ENCODE results near the gene TENM3.

The TENM3 gene

DNA sequence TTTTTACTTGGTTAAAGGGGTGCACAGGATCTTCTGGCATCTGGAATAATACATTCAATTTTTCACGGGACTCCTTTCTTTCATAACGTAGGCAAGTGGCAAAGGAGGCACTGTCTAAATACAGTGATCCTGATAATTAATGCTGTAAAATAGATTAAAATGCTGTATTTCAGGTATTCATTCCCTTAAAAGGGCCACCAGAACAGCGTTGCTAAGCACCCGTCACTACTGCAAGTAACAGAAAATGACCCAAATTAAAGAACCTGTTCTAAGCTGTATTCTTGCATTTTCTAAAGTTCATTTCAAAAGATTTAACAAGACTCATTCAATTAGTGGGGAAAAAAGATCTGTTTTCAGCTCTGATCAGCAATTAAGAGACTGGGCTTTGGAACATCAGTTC is 208.2 kb downstream of the TENM3 start:
- TF ChIP-seq GATA3 (IDR thresholded peaks at IDR 0.05; ENCODE audit: low read depth, low read length) (no peak), GATA2 (IDR thresholded peaks at IDR 0.05; ENCODE audit: low read depth, low read length) (no peak)

DNA sequence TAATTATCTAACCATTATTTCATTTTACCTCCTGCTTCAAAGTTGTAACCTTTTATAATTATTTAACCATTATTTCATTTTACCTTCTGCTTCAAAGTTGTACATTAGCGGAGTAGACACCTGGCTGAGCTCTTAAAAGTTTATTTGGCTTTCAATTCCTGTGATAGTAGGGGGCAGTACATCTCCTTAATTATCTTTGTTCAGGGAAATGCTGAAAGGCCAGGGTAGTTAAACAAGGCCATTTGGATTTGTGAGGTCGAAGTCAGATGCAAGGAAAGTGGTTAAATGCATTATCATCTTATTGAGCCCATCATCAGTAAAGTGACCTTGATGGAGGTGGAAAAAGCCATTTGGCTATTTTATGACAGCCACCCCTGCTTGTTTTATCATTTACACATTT is 210.6 kb downstream of the TENM3 start:
- no peak for TF ChIP-seq GATA2 (IDR thresholded peaks at IDR 0.05; ENCODE audit: low read depth, low read length)
- no peak for TF ChIP-seq GATA3 (IDR thresholded peaks at IDR 0.05; ENCODE audit: low read depth, low read length)

DNA sequence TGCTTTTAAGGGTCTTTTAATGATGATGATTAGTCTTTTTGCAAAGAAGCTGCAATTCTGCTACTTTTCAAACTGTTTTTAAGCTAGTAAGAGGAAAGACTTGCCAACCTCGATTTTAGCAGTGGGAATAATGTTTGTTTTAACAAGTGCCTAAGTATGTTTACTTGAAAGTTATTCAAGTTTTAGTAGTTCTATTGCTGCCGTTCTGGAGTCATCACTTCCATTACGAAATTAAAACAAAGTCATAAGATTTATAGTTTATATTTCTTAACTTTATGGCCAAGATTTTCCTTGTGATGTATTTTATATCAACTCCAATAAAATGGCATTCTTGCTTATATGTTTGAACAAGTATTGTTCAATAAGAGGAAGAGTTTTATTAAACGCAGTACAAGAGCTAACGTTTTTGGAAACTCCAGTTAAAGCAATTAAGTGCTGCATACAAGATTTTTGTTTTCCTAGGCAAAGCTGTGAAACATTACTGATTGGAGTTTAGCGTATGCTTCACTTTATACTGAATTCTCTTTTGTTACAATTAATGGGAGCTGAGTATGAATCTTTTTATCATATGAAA is 211.3 kb downstream of the TENM3 start:
- TF ChIP-seq GATA2 (IDR thresholded peaks at IDR 0.05; ENCODE audit: low read depth, low read length): no peak
- no peak for TF ChIP-seq GATA3 (IDR thresholded peaks at IDR 0.05; ENCODE audit: low read depth, low read length)

DNA sequence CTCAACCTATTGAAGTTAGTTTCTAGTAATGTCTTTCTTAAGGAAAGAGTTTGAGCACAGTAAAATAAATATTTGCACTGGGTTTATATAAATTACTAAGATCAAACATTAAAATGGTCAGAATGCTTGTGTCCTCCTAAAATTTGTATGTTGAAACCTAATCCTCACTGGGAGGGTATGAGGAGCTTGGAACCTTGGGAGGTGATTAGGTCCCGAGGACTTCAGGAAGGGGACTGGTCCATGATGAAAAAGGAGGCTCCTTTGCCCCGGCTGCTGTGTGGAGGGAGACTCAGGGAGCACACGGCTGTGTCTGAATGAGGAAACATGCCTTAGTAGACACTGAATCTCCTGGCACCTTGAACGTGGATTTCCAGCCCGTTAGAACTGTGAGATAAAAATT is 221.9 kb downstream of the TENM3 start:
- no peak for TF ChIP-seq GATA3 (IDR thresholded peaks at IDR 0.05; ENCODE audit: low read depth, low read length)
- TF ChIP-seq GATA2 (IDR thresholded peaks at IDR 0.05; ENCODE audit: low read depth, low read length): no peak

DNA sequence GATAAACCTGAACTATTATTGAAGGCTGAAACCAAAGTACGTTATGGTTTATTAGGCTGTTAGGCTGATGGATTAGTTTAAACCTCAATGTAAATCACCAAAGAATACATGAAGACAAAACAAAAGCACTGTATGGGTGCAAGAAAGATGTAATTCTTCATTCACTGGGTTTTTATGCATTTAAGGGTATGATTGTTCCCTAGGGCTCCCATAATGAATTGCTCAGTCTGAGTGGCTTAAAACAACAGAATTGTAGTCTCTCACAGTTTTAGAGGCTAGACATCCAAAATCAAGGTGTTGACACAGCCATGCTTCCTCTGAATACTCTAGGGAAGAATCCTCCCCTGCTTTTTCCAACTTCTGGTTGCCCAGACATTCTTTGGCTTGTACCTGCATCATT is 222.8 kb downstream of the TENM3 start:
- TF ChIP-seq GATA2 (IDR thresholded peaks at IDR 0.05; ENCODE audit: low read depth, low read length) (no peak), GATA3 (IDR thresholded peaks at IDR 0.05; ENCODE audit: low read depth, low read length) (no peak)

DNA sequence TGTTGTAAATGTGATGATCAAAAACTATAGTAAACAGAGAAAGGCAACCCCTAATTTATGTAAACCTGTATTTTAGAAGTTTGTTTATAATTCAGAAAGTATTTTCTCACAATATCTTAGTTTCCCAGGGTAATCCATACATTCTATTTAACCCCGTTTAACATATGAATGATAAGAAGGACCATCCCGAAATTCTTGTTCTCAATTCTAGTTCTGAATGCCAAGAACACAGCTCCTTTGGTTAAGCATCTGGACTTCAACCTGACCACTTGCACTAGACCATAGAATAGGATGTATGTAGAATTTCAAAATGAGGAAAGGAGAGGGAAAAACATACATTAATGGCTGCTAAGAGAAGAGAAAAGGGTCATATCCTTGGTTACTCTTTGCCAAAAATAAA is 227.0 kb downstream of the TENM3 start:
- TF ChIP-seq GATA3 (IDR thresholded peaks at IDR 0.05; ENCODE audit: low read depth, low read length) (no peak), GATA2 (IDR thresholded peaks at IDR 0.05; ENCODE audit: low read depth, low read length) (no peak)

DNA sequence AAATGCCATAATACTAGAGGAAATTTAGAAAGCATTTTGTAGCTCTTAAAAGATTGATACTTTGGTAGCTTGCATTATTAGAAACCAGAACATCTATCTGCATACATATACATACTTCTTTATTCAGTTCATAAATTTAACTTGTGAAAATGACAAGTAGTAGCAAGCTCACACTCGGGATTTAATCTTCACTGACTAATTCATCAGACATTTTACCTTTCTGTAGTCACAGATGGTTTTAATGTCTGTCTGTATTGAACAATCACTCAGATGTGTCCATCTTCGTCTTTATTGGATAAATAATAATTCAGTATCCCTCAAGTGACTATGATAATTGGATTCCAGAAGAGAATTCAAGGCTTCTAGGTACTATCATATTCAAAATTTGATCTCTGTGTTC is 232.3 kb downstream of the TENM3 start:
- TF ChIP-seq GATA2 (IDR thresholded peaks at IDR 0.05; ENCODE audit: low read depth, low read length) (no peak), GATA3 (IDR thresholded peaks at IDR 0.05; ENCODE audit: low read depth, low read length) (no peak)

DNA sequence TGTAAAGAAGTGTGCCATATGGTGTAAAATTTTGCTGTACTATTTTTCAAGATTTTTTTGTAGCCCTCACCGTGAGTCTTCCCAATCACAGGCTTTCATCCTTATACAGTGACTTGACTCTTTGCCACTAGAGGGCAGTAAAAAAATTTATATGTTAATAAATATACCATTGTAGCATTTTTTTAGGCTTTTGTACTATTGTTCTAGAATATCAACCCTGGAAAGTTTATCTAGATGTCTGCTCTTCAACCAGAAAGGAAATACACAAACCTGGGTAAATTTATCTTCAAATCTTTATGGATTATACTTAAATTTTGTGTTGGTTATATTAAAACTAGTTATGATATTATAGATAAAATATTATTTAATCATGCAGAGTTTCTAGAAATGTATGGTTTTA is 235.3 kb downstream of the TENM3 start:
- TF ChIP-seq GATA2 (IDR thresholded peaks at IDR 0.05; ENCODE audit: low read depth, low read length) (no peak), GATA3 (IDR thresholded peaks at IDR 0.05; ENCODE audit: low read depth, low read length) (no peak)

DNA sequence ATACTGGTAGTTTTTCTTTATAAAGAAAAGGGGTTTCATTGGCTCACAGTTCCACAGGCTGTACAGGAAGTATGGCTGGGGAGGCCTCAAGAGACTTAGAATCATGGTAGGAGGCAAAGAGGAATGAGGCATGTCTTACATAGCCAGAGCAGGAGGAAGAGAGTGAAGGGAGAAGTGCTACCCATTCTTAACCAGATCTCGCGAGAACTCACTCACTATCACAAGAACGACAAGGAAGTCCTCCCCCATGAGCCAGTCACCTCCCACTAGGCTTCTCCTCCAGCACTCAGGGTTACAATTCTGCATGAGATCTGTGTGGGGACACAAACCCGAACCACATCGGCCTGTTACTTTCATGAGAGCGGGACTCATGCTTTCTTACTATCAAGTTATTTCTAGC is 240.5 kb downstream of the TENM3 start:
- TF ChIP-seq GATA3 (IDR thresholded peaks at IDR 0.05; ENCODE audit: low read depth, low read length): no peak
- no peak for TF ChIP-seq GATA2 (IDR thresholded peaks at IDR 0.05; ENCODE audit: low read depth, low read length)

DNA sequence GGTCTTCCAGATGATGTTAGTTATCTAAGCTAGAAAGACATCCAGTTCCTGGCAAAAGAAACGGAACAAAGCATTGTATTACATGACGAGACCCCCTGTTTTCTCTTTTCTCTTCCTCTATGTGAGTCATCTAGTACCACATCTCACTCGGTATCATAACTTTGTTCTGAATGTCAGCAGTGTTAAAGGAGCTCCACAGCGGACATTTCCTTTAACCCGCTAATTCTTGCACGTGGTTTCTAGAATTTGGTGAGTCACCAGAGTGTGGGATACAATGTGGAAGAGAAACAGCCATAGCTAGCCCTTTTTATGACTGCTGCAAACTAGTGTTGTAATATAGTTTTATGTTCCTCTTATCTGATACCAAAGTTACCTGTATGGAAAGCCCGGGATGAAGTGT is 243.7 kb downstream of the TENM3 start:
- TF ChIP-seq GATA2 (IDR thresholded peaks at IDR 0.05; ENCODE audit: low read depth, low read length) (no peak), GATA3 (IDR thresholded peaks at IDR 0.05; ENCODE audit: low read depth, low read length) (no peak)

DNA sequence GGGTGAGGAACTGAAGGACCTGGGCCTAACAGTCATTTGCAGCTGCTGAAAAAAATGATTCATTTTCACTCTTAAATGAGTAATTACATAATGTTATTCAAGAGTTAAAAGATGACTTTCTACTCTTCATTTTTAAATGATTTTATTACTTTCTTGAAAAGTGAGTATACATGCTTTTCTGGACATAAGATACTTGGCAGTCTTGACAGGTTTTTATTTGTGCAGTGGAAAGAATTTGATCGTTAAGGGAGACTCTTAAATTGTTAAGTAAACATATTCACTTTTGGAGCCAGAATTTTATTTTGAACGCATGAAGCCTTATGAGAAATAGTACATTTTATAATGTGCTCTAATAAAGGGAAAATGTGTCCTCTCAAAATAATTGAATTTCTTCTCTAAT is 245.7 kb downstream of the TENM3 start:
- TF ChIP-seq GATA3 (IDR thresholded peaks at IDR 0.05; ENCODE audit: low read depth, low read length) (no peak), GATA2 (IDR thresholded peaks at IDR 0.05; ENCODE audit: low read depth, low read length) (no peak)

DNA sequence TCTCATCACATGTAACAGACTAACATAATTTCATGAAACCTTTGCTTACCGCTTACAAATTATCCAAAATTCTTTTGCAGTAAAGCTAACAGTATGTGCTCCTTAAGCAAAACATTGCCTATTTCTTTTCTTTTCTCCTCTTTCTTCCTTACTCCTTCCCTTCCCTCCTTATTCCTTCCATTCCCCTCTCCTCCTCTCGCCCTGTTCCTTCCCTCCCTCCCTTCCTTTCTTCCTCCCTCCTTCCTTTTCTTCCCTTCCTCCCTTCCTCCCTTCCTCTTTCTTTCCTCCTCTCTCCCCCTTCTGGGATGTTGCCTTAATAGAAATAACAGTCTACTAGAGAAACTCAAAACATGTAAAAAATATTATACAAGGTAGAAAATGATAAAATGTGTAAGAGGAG is 246.4 kb downstream of the TENM3 start:
- TF ChIP-seq GATA3 (IDR thresholded peaks at IDR 0.05; ENCODE audit: low read depth, low read length): no peak
- TF ChIP-seq GATA2 (IDR thresholded peaks at IDR 0.05; ENCODE audit: low read depth, low read length): no peak

DNA sequence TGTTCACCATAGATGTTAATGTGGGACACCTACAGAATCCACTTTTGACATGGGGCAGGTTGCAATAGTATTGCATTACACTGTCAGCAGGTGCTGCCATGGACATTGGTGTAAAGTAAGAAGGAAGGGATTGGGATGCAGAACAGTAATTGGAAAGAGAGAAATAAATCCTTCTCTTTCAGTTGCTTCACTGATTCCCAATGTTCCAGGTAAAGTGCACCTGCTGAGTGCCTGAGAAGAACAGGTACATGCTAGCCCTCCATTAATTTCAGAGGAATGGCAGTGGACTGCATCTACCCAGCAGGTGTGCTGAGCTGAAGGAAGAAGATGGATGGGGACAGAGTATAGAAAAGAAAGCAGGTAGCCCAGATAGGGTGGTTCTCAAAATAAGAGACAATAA is 248.5 kb downstream of the TENM3 start:
- TF ChIP-seq GATA3 (IDR thresholded peaks at IDR 0.05; ENCODE audit: low read depth, low read length) (no peak), GATA2 (IDR thresholded peaks at IDR 0.05; ENCODE audit: low read depth, low read length) (no peak)

DNA sequence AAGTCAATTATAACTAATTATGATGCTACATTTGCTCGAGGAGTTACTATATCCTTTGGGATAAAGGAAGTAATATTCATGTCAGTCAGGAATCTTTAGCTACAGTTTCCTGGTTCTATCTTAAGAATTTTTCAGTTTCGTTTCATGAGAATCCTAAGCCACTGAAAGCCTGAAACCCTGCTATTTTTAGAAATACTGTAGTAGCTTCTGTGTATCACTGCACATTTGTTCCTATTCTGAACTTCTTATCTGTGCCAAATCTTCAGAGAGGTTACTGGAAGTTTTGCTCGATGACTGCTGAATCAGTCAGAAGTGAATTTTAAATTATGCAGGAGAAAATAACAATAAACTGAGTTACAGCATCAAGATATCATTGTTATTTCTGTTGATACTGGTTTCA is 249.2 kb downstream of the TENM3 start:
- TF ChIP-seq GATA3 (IDR thresholded peaks at IDR 0.05; ENCODE audit: low read depth, low read length) (peak; percentile 20; the same call in 1 of the 2 replicates), GATA2 (IDR thresholded peaks at IDR 0.05; ENCODE audit: low read depth, low read length) (no peak)

DNA sequence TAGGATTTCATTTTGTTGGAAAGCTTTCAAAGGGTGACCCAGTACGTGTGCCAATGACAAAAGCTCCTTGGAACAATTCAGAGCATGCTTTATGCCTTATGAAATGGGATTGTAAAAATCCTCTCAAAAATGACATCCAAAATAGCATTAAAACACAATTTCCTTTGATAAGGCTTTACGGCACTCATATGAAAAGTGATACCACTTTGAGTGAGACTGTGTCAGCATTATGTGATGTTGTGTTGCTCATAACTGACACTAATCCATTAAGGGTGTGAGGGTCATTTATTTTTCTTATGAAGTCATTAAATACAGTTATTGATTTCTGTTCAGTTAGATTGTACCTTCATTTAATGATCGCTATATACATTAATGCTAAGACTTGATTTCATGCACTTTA is 250.2 kb downstream of the TENM3 start:
- TF ChIP-seq GATA3 (IDR thresholded peaks at IDR 0.05; ENCODE audit: low read depth, low read length) (no peak), GATA2 (IDR thresholded peaks at IDR 0.05; ENCODE audit: low read depth, low read length) (no peak)

DNA sequence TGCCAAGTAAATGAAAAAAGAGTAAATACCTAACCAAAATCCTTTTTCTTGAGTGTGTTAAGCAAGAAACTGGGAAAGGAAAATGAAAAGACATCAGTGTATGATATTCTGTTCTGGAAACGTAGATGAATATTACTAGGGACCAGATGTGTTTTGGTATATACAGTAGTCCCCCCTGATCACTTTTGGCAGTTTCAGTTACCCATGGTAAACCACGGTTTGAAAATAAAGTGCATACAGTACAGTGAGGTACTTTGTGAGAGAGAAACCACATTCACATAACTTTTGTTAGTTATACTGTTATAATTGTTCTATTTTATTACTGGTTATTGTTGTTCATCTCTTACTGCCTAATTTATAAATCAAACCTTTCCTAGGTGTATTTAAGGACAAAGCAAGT is 250.9 kb downstream of the TENM3 start:
- TF ChIP-seq GATA2 (IDR thresholded peaks at IDR 0.05; ENCODE audit: low read depth, low read length): no peak
- TF ChIP-seq GATA3 (IDR thresholded peaks at IDR 0.05; ENCODE audit: low read depth, low read length): no peak

All from SH-SY5Y (cell line).